GM12874 (cell line): ENCODE results near the gene SCN1B.

Source experiments
- TF ChIP-seq, protein P1 (sequence below): IDR thresholded peaks from 2 replicates; pipeline ENCODE4 v1.5.1; 2011; ENCODE audit warnings: low read depth, mild to moderate bottlenecking, control low read depth, low read length, moderate library complexity; ENCODE audit not compliant: insufficient read depth

Gene SCN1B

DNA sequence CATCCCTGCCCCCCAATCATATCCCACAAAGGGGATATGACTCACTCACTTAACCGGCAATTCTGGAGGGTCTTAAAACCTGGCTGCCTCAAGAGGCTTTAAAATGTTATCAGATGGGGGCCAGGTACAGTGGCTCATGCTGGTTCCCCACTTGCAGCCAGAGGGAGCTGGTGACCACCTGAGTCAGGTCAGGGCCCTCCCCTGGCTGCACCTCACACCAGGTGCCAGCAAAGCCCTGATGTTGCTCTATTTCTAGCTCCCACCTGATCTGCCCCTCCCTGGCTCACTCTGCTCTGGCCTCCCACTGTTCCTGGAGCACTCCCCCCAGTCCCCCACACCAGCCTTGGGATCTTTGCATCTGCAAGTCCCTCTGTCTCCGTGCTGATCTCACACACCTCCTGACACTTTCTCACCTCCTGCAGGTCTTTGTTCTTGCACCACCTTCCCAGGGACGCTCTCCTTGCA is 25.5 kb downstream of the SCN1B start:
- TF ChIP-seq, protein P1, sequence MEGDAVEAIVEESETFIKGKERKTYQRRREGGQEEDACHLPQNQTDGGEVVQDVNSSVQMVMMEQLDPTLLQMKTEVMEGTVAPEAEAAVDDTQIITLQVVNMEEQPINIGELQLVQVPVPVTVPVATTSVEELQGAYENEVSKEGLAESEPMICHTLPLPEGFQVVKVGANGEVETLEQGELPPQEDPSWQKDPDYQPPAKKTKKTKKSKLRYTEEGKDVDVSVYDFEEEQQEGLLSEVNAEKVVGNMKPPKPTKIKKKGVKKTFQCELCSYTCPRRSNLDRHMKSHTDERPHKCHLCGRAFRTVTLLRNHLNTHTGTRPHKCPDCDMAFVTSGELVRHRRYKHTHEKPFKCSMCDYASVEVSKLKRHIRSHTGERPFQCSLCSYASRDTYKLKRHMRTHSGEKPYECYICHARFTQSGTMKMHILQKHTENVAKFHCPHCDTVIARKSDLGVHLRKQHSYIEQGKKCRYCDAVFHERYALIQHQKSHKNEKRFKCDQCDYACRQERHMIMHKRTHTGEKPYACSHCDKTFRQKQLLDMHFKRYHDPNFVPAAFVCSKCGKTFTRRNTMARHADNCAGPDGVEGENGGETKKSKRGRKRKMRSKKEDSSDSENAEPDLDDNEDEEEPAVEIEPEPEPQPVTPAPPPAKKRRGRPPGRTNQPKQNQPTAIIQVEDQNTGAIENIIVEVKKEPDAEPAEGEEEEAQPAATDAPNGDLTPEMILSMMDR: peak; percentile 55

DNA sequence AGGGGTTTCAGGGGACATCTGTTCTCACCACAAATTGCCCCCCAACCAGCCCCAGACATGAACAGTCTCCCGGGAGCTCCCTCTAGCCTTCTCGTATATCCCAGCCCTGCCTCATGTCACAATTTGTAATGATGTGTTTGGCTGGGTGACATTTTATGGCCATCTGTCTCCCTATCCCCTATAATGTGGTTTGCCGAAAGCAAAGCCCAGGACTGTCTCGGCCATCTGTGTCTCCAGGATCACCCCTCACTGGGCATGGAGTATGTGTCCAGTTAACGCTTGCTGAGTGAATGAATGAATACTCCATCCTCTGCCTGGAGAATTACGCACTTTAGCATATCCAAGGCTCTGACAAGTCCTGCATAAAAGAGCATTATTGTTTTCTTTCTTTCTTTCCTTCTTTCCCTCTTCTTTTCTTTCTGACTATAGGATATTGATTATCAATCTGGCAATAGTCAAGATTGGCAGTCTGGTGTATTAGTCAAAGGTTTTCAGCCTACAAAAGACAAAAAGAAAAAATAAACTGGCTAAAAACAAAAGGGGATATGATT is 26.3 kb downstream of the SCN1B start:
- TF ChIP-seq, protein P1: no peak

DNA sequence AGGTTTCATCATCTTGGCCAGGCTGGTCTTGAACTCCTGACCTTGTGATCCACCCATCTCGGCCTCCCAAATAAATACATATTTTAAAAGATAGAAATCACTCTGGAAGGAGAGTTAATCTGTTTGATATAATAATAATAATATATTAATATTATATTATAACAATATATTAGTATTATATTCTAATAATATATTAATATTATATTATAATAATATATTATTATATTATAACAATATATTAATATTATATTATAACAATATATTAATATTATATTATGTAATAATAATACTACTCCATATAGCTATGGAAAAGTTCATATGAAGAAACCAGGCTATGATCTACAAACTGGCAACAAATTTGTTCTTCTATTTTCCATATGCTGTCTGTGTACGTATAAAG is 28.1 kb downstream of the SCN1B start:
- TF ChIP-seq, protein P1: no peak

DNA sequence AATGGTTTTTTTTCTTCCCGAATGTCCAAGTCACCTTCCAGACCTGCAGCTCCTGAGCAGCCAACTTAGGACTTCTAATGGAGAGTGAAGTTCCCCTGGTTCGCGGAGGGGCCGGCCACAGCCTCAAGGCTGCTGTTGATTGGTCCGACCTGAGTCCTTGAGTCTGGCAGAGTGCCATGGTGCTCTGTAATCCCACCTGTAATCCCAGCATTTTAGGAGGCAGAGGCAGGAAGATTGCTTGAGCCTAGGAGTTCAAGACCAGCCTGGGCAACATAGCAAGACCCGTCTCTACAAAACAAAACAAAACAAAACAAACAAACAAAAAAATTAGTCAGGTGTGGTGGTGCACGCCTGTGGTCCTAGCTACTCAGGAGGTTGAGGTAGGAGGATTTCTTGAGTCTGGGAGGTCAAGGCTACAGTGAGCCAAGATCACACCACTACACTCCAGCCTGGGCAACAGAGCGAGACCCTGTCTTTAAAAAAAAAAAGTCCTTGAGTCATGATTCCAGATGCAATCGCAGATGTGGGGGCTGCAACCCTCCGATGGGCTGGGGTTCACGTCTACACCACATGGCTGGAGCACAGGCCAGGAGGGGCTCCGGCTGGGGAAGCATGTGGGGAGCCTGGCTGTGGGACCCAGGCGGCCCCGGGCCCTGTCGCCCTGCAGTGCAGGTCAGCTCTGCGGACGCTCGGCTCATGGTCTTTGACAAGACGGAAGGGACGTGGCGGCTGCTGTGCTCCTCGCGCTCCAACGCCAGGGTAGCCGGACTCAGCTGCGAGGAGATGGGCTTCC is 28.9 kb downstream of the SCN1B start:
- TF ChIP-seq, protein P1: no peak

DNA sequence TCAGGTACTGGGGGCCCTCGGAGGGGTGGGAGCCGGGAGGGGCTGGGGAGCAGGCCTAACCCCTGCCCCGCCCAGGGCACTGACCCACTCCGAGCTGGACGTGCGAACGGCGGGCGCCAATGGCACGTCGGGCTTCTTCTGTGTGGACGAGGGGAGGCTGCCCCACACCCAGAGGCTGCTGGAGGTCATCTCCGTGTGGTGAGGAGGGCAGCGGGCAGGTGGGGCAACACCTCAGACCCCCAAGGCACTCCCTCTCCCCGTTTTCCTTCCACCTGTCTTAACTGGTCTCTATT is 29.5 kb downstream of the SCN1B start:
- TF ChIP-seq, protein P1: no peak

DNA sequence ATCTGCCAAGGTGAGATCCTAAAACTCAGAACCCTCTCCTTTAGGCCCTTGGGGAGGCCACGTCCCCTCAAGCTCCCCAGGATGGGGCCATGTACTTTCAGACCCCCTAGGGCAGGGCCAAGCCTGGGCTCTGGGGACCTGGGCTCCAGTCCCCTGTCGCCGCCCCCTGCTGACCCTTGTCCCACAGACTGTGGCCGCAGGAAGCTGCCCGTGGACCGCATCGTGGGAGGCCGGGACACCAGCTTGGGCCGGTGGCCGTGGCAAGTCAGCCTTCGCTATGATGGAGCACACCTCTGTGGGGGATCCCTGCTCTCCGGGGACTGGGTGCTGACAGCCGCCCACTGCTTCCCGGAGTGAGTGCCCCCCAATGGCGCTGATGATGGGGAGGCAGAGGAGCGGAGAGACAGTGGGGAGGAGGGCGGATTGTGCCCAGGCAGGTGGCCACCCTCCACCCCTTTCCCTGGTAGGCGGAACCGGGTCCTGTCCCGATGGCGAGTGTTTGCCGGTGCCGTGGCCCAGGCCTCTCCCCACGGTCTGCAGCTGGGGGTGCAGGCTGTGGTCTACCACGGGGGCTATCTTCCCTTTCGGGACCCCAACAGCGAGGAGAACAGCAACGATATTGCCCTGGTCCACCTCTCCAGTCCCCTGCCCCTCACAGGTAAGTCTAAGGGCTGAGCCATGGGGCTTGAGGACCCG is 30.0 kb downstream of the SCN1B start:
- TF ChIP-seq, protein P1: no peak

DNA sequence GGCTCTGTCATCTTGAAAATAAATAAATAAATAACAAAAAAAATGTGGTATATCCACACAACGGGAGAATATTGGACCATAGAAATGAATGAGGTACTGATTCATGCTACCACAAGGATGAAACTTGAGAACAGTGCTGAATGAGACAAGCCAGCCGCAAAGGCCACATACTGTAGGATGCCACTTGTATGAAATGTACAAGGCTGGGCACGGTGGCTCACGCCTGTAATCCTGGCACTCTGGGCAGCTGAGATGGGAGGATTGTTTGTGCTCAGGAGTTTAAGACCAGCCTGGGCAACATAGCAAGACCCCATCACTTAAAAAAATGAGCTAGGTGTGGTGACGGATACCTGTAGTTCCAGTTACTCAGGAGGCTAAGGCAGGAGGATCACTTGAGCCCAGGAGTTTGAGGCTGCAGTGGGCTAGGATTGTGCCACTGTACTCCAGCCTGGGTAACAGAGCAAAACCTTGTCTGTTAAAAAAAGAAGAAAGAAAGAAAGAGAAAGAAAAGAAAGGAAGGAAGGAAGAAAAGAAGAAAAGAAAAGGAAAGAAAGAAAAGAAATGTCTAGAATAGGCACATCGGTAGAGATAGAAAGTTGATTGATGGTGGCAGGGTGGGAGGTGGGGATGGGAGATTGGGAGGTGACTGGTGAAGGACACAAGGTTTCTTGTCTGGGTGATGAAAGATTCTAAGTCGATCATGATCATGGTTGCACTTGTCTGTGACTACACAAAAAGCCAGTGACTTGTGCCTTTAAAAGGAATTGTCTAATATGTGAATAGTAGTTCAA is 31.5 kb downstream of the SCN1B start:
- TF ChIP-seq, protein P1: no peak
